NCI-H69 (cell line): Measurements from ENCODE around the gene CDKAL1.

Experiments
- DNase-seq: peaks from one replicate; lab custom pipeline; 2025; lab: John Stamatoyannopoulos, UW

CDKAL1 gene

DNA sequence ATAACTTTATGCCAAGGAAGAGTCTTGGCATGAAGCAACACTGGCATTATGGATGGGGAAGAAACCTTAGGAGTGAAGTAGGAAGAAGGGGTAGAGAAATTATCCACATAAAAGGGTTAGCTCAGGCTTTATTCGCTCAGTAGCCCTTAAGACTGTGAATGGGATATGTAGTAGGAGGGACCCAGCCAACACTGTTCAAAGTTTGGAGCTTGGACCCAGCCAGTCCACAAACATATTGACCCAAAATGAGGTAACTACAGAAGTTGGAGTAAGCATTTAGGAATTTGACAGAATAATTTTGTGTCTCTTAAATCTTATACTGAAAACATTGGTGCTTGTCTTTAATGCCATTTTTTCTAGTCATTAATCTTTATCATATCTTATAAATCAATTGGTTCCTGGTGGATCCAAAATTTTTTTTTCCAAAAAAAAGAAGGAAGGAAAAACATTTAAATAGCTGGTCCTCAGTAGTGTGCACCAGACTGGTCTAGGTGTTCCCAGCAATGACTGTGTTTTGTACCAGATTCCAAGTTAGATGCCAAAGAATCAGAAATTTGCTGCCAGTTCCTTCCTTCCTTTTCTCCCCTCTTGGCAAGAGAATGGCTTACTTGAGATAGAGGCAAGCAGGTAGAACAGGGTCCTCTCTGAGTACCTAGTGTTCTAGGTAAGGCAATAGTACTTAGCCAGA, 607.5 kb downstream of the CDKAL1 start:
- DNase-seq, result no peak

DNA sequence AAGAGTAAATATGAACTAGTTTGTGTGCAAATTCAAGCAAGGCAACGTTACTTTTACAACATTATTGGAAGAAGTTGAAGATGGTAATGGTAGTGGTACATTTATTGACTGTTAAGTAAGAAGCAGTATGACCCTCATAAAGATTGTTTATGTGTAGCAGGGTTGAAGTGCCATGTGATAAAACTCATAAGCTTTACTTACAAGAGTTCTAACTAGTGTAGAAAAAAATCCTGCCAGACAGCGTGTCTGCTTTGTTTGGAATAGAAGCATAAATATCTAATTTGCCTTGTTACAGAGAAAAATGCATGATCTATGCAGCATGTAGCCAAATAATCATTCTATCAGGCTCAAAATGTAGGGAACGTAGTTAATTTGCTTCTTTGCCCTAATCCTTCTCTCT, 608.5 kb downstream of the CDKAL1 start:
- DNase-seq, result no peak

DNA sequence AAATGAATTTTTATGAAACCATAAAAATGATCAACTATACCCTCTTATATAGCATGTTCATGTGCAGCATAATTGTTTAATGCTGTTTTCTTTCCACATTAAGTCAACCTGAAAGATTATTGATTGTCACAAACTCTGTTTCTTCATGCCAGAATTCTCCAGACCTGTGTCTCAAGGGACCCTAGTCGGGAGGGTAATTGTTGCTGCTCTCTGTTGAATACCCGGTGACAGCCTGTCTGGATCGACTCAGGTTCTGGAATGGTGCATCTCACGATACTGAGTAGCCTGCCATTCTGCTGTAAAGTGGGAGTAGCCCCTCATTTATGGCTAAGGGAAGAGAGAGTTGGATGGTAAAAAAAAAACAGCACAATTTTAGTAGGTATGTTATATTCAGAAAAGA, 609.4 kb downstream of the CDKAL1 start:
- DNase-seq, result peak; percentile 59

DNA sequence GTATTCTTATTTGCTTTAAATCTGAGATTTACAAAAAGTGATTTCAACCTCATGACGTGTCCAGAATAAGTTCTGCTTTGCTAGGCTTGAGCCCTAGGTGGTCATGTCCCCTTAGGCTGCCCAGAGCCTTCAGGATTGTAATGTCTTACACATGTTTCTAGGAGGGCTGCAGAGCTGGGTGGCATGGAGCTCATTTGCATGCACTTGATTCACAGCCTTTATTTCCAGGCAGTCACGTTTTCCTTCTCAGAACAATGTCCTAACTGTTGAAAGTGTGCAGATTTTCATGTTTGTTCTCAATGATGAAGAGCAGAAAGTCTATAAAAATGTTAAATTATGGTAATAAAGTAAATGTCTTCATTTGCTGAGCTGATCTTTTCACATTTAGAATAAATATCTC, 610.7 kb downstream of the CDKAL1 start:
- no peak for DNase-seq

DNA sequence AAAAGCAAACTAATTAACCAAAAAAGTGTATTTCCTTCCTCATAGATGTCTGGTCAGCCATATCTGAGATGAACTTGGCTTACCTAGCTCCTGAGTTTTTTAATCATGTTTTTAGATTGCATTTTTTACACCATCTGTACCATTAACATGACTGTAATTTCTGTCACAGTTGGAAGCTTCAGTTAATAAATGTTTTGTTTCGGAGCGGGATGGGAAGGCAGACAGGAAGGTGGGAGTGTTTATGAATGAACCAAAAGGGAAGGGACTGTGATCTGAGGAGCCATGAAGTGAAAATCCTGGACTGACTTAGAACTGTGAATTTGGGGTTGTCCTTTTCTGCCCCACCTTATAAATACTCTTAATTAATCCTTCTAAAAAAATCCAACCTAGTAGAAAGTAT, 613.7 kb downstream of the CDKAL1 start:
- DNase-seq, result peak; percentile 90

DNA sequence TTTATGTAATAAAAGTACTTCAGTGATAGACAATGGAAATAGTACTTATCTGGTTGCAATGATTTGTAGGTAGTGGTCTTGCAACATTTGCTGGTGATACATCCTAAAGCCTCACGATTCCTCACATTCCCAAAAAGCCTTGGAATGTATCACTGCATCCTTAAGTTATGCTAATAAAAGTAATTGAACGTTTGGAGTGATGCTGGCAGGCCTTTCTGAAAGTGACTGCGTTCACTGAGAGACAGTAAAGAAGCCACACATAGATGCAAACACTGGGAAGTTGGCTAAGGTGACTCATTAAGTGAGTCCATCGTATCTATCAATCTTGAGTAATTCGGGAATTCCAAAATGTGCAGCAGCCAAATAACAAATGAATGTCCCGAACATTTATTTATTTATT, 615.2 kb downstream of the CDKAL1 start:
- no peak for DNase-seq

DNA sequence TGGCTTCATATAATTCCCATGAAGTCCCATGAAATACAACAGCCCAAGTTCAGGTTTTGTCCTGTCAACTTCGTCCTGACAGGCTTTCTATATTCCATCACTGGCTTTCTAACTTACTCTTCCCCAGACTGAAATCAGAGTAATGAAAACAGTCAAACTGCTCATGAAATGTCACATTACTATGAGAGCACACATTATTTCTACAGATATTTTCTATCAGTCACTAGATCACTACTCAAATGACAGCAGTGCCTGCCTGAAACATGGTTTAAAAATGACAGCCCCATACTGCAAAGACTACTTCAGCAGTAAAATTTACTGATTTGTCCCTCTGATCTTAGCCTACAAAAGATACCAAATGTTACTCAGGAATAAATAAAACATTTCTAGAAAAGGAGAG, 616.4 kb downstream of the CDKAL1 start:
- no peak for DNase-seq

DNA sequence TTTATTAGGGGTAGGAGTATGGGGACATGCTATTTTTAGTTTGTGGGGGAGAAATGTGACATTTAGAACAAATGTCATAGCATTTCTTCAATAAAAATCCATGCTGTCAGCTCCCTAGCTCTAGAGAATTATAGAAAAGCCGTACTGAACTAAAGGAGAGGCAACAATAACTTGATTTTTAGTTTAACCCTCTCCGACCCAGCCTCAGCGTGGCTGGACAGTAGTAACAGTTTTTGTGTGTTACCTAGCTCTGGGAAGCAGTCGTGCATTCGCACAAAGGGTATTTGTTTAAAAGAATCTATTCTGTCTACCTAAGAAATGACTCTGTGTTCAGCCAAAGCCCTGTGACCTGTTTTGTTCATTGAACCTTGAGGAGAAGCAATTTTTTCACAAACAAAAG, 616.9 kb downstream of the CDKAL1 start:
- no peak for DNase-seq

DNA sequence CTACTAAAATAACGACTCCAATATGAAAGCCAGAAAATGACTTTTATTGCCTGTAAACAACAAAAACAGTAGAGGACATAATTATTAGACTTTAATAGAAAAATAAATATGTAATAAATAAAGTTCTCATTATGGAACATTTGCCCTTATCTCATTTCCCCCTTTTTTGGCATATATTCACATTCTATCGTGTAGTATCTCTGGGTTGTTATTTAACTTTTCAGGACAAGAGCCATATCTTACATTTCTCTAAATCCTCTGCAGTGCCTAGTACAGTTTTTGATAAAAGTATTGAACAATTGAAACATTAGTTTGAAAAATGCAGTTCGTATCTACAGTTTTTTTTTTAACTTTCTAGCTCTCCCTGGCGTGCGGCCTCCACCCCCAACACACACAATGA, 617.3 kb downstream of the CDKAL1 start:
- no peak for DNase-seq

DNA sequence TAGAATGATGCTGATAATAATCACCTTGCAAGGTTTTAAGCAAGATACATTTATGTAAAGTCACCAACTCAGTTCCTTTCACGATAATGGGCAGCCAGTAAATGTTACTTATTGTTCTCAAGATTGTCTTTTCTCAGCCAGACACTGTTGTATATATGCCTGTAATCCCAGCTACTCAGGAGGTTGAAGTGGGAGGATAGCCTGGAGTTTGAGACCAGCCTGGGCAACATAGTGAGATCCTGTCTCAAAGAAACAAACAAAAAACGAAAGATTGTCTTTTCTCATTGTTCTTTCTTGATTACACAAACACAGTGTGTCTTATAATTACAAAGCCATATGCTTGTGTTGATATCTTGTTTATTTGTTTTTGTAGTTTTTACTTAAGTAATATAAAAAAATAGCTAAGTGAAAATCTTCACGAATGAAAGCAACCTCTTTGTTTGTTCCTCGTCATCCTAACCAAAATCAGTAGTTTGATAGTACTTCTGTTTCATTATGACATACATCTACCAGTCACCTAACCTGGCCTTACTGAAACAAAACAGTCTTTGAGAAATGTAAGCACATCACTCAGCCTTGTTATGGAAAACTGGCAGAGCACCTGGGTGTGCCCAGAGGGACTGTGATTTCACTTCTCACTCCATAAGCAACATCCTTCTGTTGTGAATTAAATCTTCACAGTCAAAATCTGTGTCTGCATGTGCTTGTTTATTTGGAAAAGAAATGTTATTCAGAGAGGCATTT, 623.1 kb downstream of the CDKAL1 start:
- DNase-seq, result peak; percentile 55

DNA sequence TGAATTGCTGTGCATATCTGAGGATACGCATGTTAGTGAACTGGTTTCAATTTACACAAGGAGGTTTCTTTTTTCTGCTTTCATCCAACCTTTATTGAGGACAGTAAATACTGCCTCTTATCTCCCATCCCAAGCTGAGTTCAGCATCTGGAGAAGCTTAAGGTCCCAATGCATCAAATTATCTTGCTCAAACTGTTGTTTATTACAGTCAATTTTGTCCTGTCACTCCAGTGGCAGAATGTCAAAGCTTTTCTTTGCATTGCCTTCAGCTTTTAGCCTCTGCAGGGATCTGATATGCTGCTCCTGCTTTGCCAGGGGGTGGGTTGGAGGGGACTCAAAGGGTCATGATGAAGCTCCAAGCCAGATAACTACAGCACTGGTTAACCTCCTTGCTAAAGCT, 623.9 kb downstream of the CDKAL1 start:
- DNase-seq, result peak; percentile 32

DNA sequence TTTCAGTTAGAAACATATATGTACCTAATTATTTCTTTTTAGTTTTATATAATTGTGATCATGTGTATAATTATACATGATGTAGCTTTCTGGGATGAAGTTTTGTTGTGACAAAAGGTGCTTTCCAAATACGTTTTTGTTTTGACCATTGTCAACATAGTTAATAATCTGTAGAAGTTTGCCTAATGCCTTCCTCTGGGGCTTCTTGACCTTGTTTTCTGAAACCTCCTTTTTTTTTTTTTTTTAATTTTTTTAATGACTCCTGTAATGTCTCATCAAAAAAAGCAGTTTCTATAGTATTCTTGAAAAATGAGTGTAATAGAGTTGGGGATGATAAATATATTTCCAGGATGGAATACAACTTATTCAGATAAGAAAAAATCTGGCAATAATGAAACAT, 624.6 kb downstream of the CDKAL1 start:
- no peak for DNase-seq

DNA sequence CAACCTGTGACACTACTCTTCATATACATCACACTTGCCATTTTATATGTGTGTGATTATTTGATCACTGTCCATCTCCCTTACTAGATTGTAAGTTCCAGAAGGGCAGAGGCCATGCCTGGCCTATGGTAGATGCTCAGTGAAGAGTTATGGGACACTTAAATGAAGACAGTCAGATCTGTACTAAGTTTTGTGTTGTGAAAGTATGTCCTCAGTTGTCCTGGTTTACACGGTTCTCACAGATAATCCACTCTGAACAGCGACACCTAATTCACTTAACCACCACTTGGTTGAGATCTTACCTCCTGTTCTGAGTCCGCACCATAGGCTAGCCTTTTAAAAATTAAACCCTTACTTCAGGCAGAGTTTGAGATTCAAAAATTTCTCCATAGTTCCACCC, 625.2 kb downstream of the CDKAL1 start:
- no peak for DNase-seq

DNA sequence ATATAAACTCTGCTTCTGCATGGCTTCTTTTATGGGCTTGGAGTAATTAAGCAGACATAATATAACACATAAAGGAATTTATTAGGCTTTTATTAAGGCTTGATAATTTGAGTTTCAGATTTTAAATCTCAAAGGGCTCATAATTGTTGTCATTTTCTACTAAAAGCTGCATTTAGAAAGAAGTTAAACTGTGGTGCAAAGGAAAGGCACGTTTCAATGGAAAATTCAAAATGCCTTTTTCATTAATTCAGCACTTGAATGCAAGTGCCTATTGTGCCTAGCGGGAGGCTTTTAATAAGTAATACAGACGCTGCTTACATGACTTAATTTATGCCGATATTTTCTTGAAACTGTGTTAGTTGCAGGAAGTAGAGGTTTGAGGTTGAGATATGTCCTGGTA, 627.5 kb downstream of the CDKAL1 start:
- DNase-seq, result no peak

DNA sequence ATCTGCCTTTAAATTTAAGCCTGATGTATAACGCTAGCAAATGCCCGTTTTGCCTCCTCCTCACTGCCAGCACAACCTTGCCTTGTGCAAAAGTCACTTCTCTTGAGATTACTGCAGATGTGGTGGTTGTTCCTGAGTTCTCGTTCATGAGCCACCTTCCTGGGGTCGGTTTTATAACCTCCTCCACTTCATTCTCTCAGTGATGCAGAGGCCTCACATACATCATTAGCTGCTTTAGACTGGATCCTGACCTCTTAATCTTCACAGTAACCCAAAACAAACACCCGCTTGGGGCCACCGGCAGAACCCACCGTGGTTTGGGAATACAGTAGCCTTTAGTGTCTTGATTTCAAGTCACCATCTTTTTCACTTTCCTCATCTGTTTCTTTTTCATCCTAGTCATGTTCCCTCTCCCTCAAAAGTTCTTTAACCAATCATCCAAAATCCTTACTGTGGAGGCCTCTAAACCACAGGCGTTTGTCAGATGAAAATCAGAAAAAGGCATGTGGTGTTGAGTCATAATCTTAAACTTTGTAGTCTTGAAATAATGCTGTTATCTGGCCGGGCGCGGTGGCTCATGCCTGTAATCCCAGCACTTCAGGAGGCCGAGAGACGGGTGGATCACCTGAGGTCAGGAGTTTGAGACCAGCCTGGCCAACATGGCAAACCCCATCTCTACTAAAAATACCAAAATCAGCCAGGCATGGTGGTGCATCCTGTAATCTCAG, 629.0 kb downstream of the CDKAL1 start:
- DNase-seq, result no peak

DNA sequence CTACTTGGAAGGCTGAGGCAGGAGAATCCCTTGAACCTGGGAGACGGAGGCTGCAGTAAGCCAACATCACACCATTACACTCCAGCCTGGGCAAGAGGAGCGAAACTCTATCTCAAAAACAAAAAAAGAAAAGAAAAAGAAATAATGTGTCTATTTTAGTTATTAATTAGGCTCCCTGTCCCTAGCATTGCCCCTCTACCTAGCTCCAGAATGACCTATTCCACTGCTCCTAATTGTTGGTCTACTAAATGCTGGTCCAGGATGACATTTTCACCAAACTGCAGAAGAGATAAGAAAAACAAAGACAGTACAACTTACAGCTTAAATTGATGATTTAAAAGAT, 629.6 kb downstream of the CDKAL1 start:
- DNase-seq, result no peak

DNA sequence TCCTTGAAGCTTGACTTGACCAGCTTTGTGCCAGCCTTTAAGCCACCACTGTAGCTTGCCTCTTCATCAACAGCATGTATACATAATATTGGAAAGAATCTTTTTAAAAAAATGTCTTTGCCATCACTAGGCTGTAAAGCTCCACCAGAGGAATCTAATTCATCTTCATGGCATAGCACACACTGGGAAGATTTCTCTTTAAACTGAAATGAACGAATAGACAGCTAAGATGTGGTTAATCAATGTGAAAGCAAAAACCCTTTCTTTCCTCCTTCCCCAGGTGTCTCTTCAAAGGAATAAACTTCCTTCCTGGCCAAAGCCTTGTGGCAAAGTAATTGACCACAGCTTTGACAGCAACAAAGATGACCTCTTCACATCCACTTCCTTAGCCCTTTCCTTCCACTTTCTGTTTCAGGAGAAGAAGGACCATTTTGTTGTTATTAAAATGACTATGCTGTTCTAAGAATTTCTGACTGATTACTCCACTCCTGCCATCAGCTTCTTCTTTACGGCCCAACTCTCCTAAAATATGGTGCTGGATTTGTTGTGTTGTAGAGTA, 630.6 kb downstream of the CDKAL1 start:
- DNase-seq, result no peak

DNA sequence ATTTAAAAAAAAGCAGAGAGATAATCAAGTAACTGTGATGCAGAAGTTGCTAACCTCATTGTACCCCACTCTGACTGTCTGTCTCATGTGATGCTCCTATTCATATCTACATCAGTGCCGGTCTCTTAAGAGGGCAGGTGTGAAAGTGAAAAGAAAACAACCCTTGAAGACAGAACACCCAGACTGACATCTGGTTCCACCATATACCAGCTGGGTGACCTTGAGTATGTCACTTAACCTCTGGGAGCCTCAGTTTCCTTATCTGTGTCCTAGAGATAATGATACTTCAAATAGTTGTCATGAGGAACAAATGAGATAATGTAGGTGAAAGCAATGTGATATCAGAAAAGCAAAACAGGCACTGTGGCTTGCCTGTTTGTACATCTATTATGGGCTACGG, 632.5 kb downstream of the CDKAL1 start:
- DNase-seq, result no peak

DNA sequence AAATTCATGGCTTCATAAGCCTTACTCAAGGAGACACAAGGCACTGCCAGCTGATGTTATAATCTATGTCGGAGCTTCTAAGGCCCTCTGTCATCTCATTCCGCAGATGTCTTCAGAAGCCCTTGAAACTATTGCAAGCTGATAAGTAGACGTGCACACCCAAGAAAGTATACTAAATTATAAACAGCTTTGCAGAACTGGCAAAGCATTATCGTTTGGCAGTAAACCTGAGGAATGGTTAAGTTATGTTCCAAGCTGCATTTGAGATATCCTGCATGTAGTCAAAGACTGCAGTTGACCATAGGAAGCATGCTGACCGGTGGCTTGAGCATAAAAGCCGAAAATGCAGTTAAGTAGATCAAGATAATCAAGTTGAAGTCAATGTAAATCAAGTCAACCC, 633.5 kb downstream of the CDKAL1 start:
- DNase-seq, result no peak

DNA sequence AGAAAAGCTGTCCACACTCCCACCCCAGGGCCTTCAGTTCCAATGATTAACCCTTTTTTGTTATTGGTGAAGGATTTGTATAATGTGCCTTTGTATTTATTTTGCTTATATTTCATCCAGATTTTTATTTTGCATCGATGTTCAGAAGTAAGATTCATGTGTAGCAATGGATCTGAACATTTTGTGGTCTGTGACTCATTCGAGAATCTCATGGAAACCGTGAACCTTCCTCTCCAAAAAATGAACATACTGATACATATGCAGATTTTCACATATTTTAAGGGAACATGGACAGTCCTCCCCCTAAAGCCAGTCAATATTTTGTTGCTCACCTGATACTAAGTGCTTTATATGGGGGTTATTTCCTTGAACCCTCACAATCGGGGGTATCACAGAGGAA, 637.5 kb downstream of the CDKAL1 start:
- DNase-seq, result no peak

DNA sequence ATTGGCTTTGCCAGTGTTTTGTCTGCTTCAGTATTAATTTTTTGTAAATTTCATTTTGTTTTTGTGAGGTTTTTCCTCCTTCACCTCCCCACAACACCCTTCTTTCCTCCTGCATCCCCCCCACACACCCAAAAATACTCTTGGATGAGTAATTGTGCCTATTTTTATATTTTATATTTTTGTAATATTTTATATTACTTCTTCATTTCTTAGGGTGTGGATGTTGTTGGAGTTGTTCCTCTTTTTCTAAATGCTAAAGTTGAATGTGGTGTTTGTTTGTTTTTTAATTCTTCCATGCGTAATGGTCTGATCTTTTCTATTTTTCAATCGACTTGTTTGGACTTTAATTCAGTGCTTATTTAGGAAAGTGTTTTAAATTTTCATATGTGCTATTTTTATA, 638.8 kb downstream of the CDKAL1 start:
- DNase-seq, result no peak

DNA sequence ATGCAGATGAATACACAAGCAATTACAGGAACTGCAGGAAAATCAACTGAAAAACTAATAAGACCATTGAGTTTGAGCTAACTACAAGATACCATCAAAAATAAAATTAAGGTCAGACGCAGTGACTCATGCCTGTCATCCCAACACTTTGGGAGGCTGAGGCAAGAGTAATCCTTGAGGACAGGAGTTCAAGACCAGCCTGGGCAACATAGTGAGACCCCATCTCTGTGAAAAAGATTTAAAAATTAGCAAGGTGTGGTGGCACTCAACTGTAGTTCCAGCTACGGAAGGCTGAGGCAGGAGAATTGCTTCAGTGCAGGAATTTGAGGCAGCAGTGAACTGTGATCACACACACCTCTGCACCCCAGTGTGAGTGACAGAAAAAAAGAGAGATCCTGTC, 639.4 kb downstream of the CDKAL1 start:
- no peak for DNase-seq

DNA sequence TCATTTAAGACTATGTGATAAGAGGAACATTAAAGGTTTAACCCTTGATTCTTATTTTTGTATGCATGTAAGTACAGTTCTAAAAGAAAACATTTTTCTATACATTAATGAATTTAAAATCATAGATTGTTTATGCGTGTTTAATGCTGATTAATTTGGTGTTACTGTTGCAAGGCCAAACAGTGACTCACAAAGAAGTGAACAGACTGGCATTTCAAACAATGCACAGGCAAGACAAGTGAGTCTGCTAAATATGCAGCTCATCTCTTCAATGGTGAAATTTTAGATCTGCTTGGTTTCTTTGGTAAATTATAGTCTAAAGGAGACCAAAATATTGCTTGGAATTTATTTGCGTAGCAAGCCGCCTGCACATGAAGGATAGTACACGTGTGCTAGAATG, 641.9 kb downstream of the CDKAL1 start:
- no peak for DNase-seq
